Measurements from ENCODE around the gene DSCAM. TPM values are rescaled to one million over a fixed set of nuclear protein-coding genes. Genes with fewer than 3 reads are reported as not detected.

The DSCAM gene
- polyA plus RNA-seq, 4 donors = under 0.01 to 0.22 (median 0.13) TPM; not detected in 1

GRCh38 chr21:40671716-40672115, 175.2 kb downstream of the DSCAM start:
- Histone ChIP-seq H3K27ac (ENCODE audit: low read depth in 1 of 3, low read length in 2 of 3) (no peak overlapping the region), H3K9me3 (ENCODE audit: control insufficient read depth in 2 of 2, insufficient read depth in 1 of 2, low read depth in 1 of 2, low read length in 1 of 2) (no peaks in the 10 kb centered on the region), H3K27me3 (ENCODE audit: control insufficient read depth in 3 of 3, insufficient read depth in 3 of 3, low read length in 3 of 3) (no peaks in the 10 kb centered on the region), H3K4me3 (ENCODE audit: low read depth in 1 of 3, low read length in 3 of 3) (no peak overlapping the region), H3K4me1 (ENCODE audit: control insufficient read depth in 3 of 3, insufficient read depth in 2 of 3, low read depth in 1 of 3, low read length in 2 of 3) (no peaks in the 10 kb centered on the region), H3K36me3 (ENCODE audit: control insufficient read depth in 3 of 3, insufficient read depth in 2 of 3, low read depth in 1 of 3, low read length in 3 of 3) (no peaks in the 10 kb centered on the region)
- DNase-seq (no peak), FAIRE-seq (no peak)
- WGBS, 3 donors = 74 to 85% (median 82%) methylated on average over 2 of the region's 2 CpGs

- no peak overlapping the region for H3K4me3 ChIP-seq (ENCODE audit: low read depth in 1 of 3, low read length in 3 of 3)
- no peaks in the 10 kb centered on the region for H3K4me1 ChIP-seq (ENCODE audit: control insufficient read depth in 3 of 3, insufficient read depth in 2 of 3, low read depth in 1 of 3, low read length in 2 of 3)
- FAIRE-seq (no peak), DNase-seq (no peak)
- H3K27ac ChIP-seq (ENCODE audit: low read depth in 1 of 3, low read length in 2 of 3) = no peak overlapping the region
- 39 to 48% (median 47%) methylated on average over 5 of the region's 5 CpGs for WGBS, 3 donors
- no peaks in the 10 kb centered on the region for H3K27me3 ChIP-seq (ENCODE audit: control insufficient read depth in 3 of 3, insufficient read depth in 3 of 3, low read length in 3 of 3)
- H3K36me3 ChIP-seq (ENCODE audit: control insufficient read depth in 3 of 3, insufficient read depth in 2 of 3, low read depth in 1 of 3, low read length in 3 of 3) = no peaks in the 10 kb centered on the region
- H3K9me3 ChIP-seq (ENCODE audit: control insufficient read depth in 2 of 2, insufficient read depth in 1 of 2, low read depth in 1 of 2, low read length in 1 of 2) = no peaks in the 10 kb centered on the region
Observed at GRCh38 chr21:40668555-40669275, 178.2 kb downstream of the DSCAM start.

GRCh38 chr21:40667967-40668366, 179.0 kb downstream of the DSCAM start:
- Histone ChIP-seq H3K36me3 (ENCODE audit: control insufficient read depth in 3 of 3, insufficient read depth in 2 of 3, low read depth in 1 of 3, low read length in 3 of 3) (no peaks in the 10 kb centered on the region), H3K4me3 (ENCODE audit: low read depth in 1 of 3, low read length in 3 of 3) (no peak overlapping the region), H3K27me3 (ENCODE audit: control insufficient read depth in 3 of 3, insufficient read depth in 3 of 3, low read length in 3 of 3) (peaks cover 0 to 2% (median 0%) of the 10 kb centered on the region in 3 donors), H3K9me3 (ENCODE audit: control insufficient read depth in 2 of 2, insufficient read depth in 1 of 2, low read depth in 1 of 2, low read length in 1 of 2) (no peaks in the 10 kb centered on the region), H3K27ac (ENCODE audit: low read depth in 1 of 3, low read length in 2 of 3) (no peak overlapping the region), H3K4me1 (ENCODE audit: control insufficient read depth in 3 of 3, insufficient read depth in 2 of 3, low read depth in 1 of 3, low read length in 2 of 3) (no peaks in the 10 kb centered on the region)
- 55 to 64% (median 57%) methylated on average over 1 of the region's 1 CpG for WGBS, 3 donors
- DNase-seq = no peak
- no peak for FAIRE-seq

DNA sequence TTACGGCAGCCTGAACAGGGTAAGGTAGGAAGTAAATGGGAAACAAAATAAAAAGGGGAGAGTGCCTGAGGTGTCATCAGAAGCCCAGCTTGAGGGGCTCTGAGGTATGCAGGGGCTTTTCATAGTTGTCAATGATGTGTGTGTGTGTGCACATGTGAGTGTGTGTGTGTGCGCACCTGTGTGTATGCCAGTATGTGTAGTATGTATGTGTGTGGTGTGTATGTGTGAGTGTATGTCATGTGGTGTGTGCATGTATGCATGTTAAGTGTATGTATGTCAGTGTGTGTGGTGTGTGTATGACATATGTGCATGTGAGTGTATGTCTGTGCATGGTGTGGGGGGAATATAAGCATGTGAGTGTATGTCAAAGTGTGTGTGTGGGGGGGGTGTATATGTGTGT, 184.1 kb downstream of the DSCAM start:
- Histone ChIP-seq H3K4me1 (ENCODE audit: control insufficient read depth in 3 of 3, insufficient read depth in 2 of 3, low read depth in 1 of 3, low read length in 2 of 3) (no peaks in the 10 kb centered on the region), H3K36me3 (ENCODE audit: control insufficient read depth in 3 of 3, insufficient read depth in 2 of 3, low read depth in 1 of 3, low read length in 3 of 3) (no peaks in the 10 kb centered on the region), H3K27ac (ENCODE audit: low read depth in 1 of 3, low read length in 2 of 3) (no peak overlapping the region), H3K4me3 (ENCODE audit: low read depth in 1 of 3, low read length in 3 of 3) (no peak overlapping the region), H3K9me3 (ENCODE audit: control insufficient read depth in 2 of 2, insufficient read depth in 1 of 2, low read depth in 1 of 2, low read length in 1 of 2) (peaks cover 0 to 1% of the 10 kb centered on the region in 2 donors), H3K27me3 (ENCODE audit: control insufficient read depth in 3 of 3, insufficient read depth in 3 of 3, low read length in 3 of 3) (peaks cover 0 to 2% (median 0%) of the 10 kb centered on the region in 3 donors)
- WGBS, 3 donors = 87 to 95% (median 91%) methylated on average over 2 of the region's 2 CpGs
- FAIRE-seq (no peak), DNase-seq (no peak)

- no peak overlapping the region for H3K27ac ChIP-seq (ENCODE audit: low read depth in 1 of 3, low read length in 2 of 3)
- no peak for DNase-seq
- peaks cover 0 to 2% (median 0%) of the 10 kb centered on the region in 3 donors for H3K27me3 ChIP-seq (ENCODE audit: control insufficient read depth in 3 of 3, insufficient read depth in 3 of 3, low read length in 3 of 3)
- peaks cover 0 to 1% of the 10 kb centered on the region in 2 donors for H3K9me3 ChIP-seq (ENCODE audit: control insufficient read depth in 2 of 2, insufficient read depth in 1 of 2, low read depth in 1 of 2, low read length in 1 of 2)
- H3K36me3 ChIP-seq (ENCODE audit: control insufficient read depth in 3 of 3, insufficient read depth in 2 of 3, low read depth in 1 of 3, low read length in 3 of 3) = no peaks in the 10 kb centered on the region
- FAIRE-seq = no peak
- WGBS, 3 donors = 39 to 54% (median 51%) methylated on average over 3 of the region's 3 CpGs
- H3K4me3 ChIP-seq (ENCODE audit: low read depth in 1 of 3, low read length in 3 of 3) = no peak overlapping the region
- no peaks in the 10 kb centered on the region for H3K4me1 ChIP-seq (ENCODE audit: control insufficient read depth in 3 of 3, insufficient read depth in 2 of 3, low read depth in 1 of 3, low read length in 2 of 3)
Observed at GRCh38 chr21:40660461-40660860, 186.5 kb downstream of the DSCAM start.

DNA sequence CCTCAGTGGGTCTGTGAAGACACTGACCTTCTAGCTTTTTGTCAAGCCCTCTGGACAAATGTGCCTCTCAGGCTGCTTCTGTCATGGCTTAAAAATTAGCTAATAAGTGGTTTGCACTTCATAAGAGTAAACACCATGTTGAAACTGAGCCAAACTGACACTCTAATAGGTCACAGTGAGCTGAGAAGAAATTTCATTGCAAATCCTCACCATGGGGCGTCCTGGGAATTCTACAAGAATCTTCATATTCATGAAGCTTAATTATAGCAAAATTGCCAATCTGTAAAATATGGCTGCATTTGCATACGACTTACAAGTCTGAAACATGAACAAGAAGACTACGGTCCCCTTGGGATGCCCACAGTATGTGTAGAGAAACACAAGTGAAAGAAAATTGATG, 188.6 kb downstream of the DSCAM start:
- Histone ChIP-seq H3K36me3 (ENCODE audit: control insufficient read depth in 3 of 3, insufficient read depth in 2 of 3, low read depth in 1 of 3, low read length in 3 of 3) (no peaks in the 10 kb centered on the region), H3K4me1 (ENCODE audit: control insufficient read depth in 3 of 3, insufficient read depth in 2 of 3, low read depth in 1 of 3, low read length in 2 of 3) (no peaks in the 10 kb centered on the region), H3K27me3 (ENCODE audit: control insufficient read depth in 3 of 3, insufficient read depth in 3 of 3, low read length in 3 of 3) (peaks cover 0 to 2% (median 0%) of the 10 kb centered on the region in 3 donors), H3K9me3 (ENCODE audit: control insufficient read depth in 2 of 2, insufficient read depth in 1 of 2, low read depth in 1 of 2, low read length in 1 of 2) (peaks cover 0 to 1% of the 10 kb centered on the region in 2 donors), H3K4me3 (ENCODE audit: low read depth in 1 of 3, low read length in 3 of 3) (no peak overlapping the region), H3K27ac (ENCODE audit: low read depth in 1 of 3, low read length in 2 of 3) (no peak overlapping the region)
- no peak for FAIRE-seq
- WGBS, 3 donors = 64 to 70% (median 67%) methylated on average over 3 of the region's 3 CpGs
- DNase-seq = no peak

DNA sequence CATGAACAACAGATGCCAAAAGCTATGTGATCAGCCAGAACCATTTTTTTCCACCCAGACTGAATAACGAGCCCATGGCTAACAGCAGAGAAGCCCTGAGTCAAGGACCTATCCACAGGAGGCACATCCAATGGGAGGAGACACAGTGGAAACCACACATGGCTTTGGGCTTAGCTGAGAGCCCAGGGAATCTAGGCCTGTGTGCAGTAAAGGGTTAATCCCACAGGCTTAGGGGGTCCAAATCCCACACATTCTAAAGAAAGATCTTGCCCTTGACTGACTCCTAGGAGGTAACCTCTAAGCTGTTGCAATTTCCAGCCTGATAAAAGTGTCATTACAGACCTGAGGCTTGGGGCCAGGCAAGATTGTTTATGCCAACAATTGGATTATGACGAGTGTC, 194.5 kb downstream of the DSCAM start:
- FAIRE-seq (no peak), DNase-seq (no peak)
- H3K27me3 ChIP-seq (ENCODE audit: control insufficient read depth in 3 of 3, insufficient read depth in 3 of 3, low read length in 3 of 3) = no peaks in the 10 kb centered on the region
- H3K9me3 ChIP-seq (ENCODE audit: control insufficient read depth in 2 of 2, insufficient read depth in 1 of 2, low read depth in 1 of 2, low read length in 1 of 2) = peaks cover 0 to 8% of the 10 kb centered on the region in 2 donors
- H3K4me1 ChIP-seq (ENCODE audit: control insufficient read depth in 3 of 3, insufficient read depth in 2 of 3, low read depth in 1 of 3, low read length in 2 of 3) = no peaks in the 10 kb centered on the region
- H3K36me3 ChIP-seq (ENCODE audit: control insufficient read depth in 3 of 3, insufficient read depth in 2 of 3, low read depth in 1 of 3, low read length in 3 of 3) = no peaks in the 10 kb centered on the region
- 24 to 46% (median 30%) methylated on average over 2 of the region's 2 CpGs for WGBS, 3 donors
- no peak overlapping the region for H3K27ac ChIP-seq (ENCODE audit: low read depth in 1 of 3, low read length in 2 of 3)
- no peak overlapping the region for H3K4me3 ChIP-seq (ENCODE audit: low read depth in 1 of 3, low read length in 3 of 3)

GRCh38 chr21:40647706-40648105, 199.3 kb downstream of the DSCAM start:
- Histone ChIP-seq H3K36me3 (ENCODE audit: control insufficient read depth in 3 of 3, insufficient read depth in 2 of 3, low read depth in 1 of 3, low read length in 3 of 3) (no peaks in the 10 kb centered on the region), H3K9me3 (ENCODE audit: control insufficient read depth in 2 of 2, insufficient read depth in 1 of 2, low read depth in 1 of 2, low read length in 1 of 2) (peaks cover 0 to 8% of the 10 kb centered on the region in 2 donors), H3K27me3 (ENCODE audit: control insufficient read depth in 3 of 3, insufficient read depth in 3 of 3, low read length in 3 of 3) (no peaks in the 10 kb centered on the region), H3K4me1 (ENCODE audit: control insufficient read depth in 3 of 3, insufficient read depth in 2 of 3, low read depth in 1 of 3, low read length in 2 of 3) (no peaks in the 10 kb centered on the region), H3K27ac (ENCODE audit: low read depth in 1 of 3, low read length in 2 of 3) (no peak overlapping the region), H3K4me3 (ENCODE audit: low read depth in 1 of 3, low read length in 3 of 3) (no peak overlapping the region)
- DNase-seq (no peak), FAIRE-seq (no peak)
- WGBS, 3 donors = 32 to 74% (median 39%) methylated on average over 2 of the region's 2 CpGs

GRCh38 chr21:40646651-40647050, 200.3 kb downstream of the DSCAM start:
- no peaks in the 10 kb centered on the region for H3K4me1 ChIP-seq (ENCODE audit: control insufficient read depth in 3 of 3, insufficient read depth in 2 of 3, low read depth in 1 of 3, low read length in 2 of 3)
- no peaks in the 10 kb centered on the region for H3K36me3 ChIP-seq (ENCODE audit: control insufficient read depth in 3 of 3, insufficient read depth in 2 of 3, low read depth in 1 of 3, low read length in 3 of 3)
- peaks cover 0 to 8% of the 10 kb centered on the region in 2 donors for H3K9me3 ChIP-seq (ENCODE audit: control insufficient read depth in 2 of 2, insufficient read depth in 1 of 2, low read depth in 1 of 2, low read length in 1 of 2)
- H3K27ac ChIP-seq (ENCODE audit: low read depth in 1 of 3, low read length in 2 of 3) = no peak overlapping the region
- DNase-seq = no peak
- no peaks in the 10 kb centered on the region for H3K27me3 ChIP-seq (ENCODE audit: control insufficient read depth in 3 of 3, insufficient read depth in 3 of 3, low read length in 3 of 3)
- 54 to 70% (median 60%) methylated on average over 3 of the region's 3 CpGs for WGBS, 3 donors
- no peak overlapping the region for H3K4me3 ChIP-seq (ENCODE audit: low read depth in 1 of 3, low read length in 3 of 3)
- FAIRE-seq = no peak

Measured in small intestine (tissue), 7 donors.